Endodermal cell (in vitro differentiated cells): ENCODE measurements around the gene PRIMPOL. TPM values are rescaled to one million over a fixed set of nuclear protein-coding genes. Genes with fewer than 3 reads are reported as not detected.

ENCODE experiments used
- DNase-seq: peaks from one replicate; pipeline ENCODE4 v3.0.0-alpha.2; 2017
- H3K27ac ChIP-seq: 2 replicates; pipeline ENCODE4 v1.5.1; 2013; ENCODE audit warnings: mild to moderate bottlenecking, low read depth, low read length, moderate library complexity
- H3K27me3 ChIP-seq: 2 replicates; pipeline ENCODE4 v1.6.1; 2013; ENCODE audit warnings: mild to moderate bottlenecking, low read length, moderate library complexity; ENCODE audit not compliant: insufficient read depth, control insufficient read depth, poor library complexity, severe bottlenecking
- H3K36me3 ChIP-seq: 2 replicates; pipeline ENCODE4 v1.7.0; 2013; ENCODE audit warnings: mild to moderate bottlenecking, low read length, moderate library complexity; ENCODE audit not compliant: control insufficient read depth, insufficient read depth
- H3K4me1 ChIP-seq: one replicate; pipeline ENCODE4 v1.7.0; 2013; ENCODE audit warnings: low read length; ENCODE audit not compliant: control insufficient read depth, insufficient read depth
- H3K4me3 ChIP-seq: 2 replicates; pipeline ENCODE4 v1.5.1; 2013; ENCODE audit warnings: mild to moderate bottlenecking, low read length, moderate library complexity
- H3K9ac ChIP-seq: 2 replicates; pipeline ENCODE4 v1.6.1; 2013; ENCODE audit warnings: mild to moderate bottlenecking, low read length, moderate library complexity; ENCODE audit not compliant: poor library complexity, severe bottlenecking; ENCODE audit errors: extremely low read depth
- H3K9me3 ChIP-seq: 2 replicates; pipeline ENCODE4 v1.6.1; 2013; ENCODE audit warnings: mild to moderate bottlenecking, low read length, moderate library complexity; ENCODE audit not compliant: control insufficient read depth
- H3K27ac Mint-ChIP-seq: 2 replicates; pipeline ENCODE4 v1.8.0; 2020; ENCODE audit warnings: mixed read lengths
- H3K27me3 Mint-ChIP-seq: 2 replicates; pipeline ENCODE4 v1.8.0; 2021; ENCODE audit warnings: mild to moderate bottlenecking, mixed read lengths; ENCODE audit not compliant: insufficient read depth
- H3K36me3 Mint-ChIP-seq: 2 replicates; pipeline ENCODE4 v1.8.0; 2020; ENCODE audit warnings: low read depth, mixed read lengths
- H3K4me1 Mint-ChIP-seq: 2 replicates; pipeline ENCODE4 v1.8.0; 2020; ENCODE audit warnings: mixed read lengths
- H3K4me3 Mint-ChIP-seq: 2 replicates; pipeline ENCODE4 v1.8.0; 2020; ENCODE audit warnings: mild to moderate bottlenecking, moderate library complexity, mixed read lengths
- H3K9me3 Mint-ChIP-seq: 2 replicates; pipeline ENCODE4 v1.8.0; 2020; ENCODE audit warnings: mild to moderate bottlenecking, mixed read lengths
- CTCF ChIP-seq: fragments of 200-600 bp; sonication (generic); conservative IDR thresholded peaks from 2 replicates; pipeline ENCODE4 v1.5.0; 2021; ENCODE audit warnings: antibody characterized with exemption, mild to moderate bottlenecking
- WGBS, 2 experiments: methylation state at CpG; one replicate each; pipeline versions ENCODE4 v1.1.5 to v1.1.7; 2013; ENCODE audit warnings: missing lambda C conversion rate in 2 of 2, mixed read lengths in 1 of 2; ENCODE audit not compliant: insufficient coverage in 1 of 2, insufficient read length in 1 of 2; 5-methylcytosine and 5-hydroxymethylcytosine counted together
- total RNA-seq, 2 donors: library from RNA; stranded (reverse); fragmentation: NEBNext Ultra II Directional in 1 of 2; extraction: Animal tissue kit (Norgen Biotek cat#: 25700) in 1 of 2; gene quantifications; 2 replicates in 1 of 2; 3 replicates in 1 of 2; pipeline ENCODE4 v1.2.1, GENCODE V29; 2021

Gene PRIMPOL
- total RNA-seq, 2 donors from 2014 or later = 10.1 to 12.0 TPM

GRCh38 chr4:184669251-184669650, 19.7 kb downstream of the PRIMPOL start:
- no peaks in the 10 kb centered on the region for H3K4me1 ChIP-seq
- H3K27ac Mint-ChIP-seq = no peak overlapping the region
- H3K9ac ChIP-seq = no peak overlapping the region
- H3K27ac ChIP-seq = no peak overlapping the region
- no peak for TF ChIP-seq CTCF
- DNase-seq = no peak
- H3K4me1 Mint-ChIP-seq = peaks cover 4% of the 10 kb centered on the region
- H3K27me3 Mint-ChIP-seq = no peaks in the 10 kb centered on the region
- no peaks in the 10 kb centered on the region for H3K9me3 Mint-ChIP-seq
- H3K9me3 ChIP-seq = no peaks in the 10 kb centered on the region
- H3K4me3 Mint-ChIP-seq = no peak overlapping the region
- no peak overlapping the region for H3K4me3 ChIP-seq
- H3K36me3 ChIP-seq = peaks cover 7% of the 10 kb centered on the region
- H3K36me3 Mint-ChIP-seq = peaks cover 36% of the 10 kb centered on the region
- H3K27me3 ChIP-seq = no peaks in the 10 kb centered on the region
- 87 to 96% methylated on average over 5 to 7 of the region's 7 CpGs for WGBS, 2 experiments

GRCh38 chr4:184671101-184671500, 21.6 kb downstream of the PRIMPOL start:
- Mint-ChIP-seq H3K36me3 (peaks cover 40% of the 10 kb centered on the region), H3K4me3 (no peak overlapping the region), H3K4me1 (peaks cover 4% of the 10 kb centered on the region), H3K27me3 (no peaks in the 10 kb centered on the region), H3K9me3 (no peaks in the 10 kb centered on the region), H3K27ac (no peak overlapping the region)
- H3K9me3 ChIP-seq = no peaks in the 10 kb centered on the region
- H3K4me3 ChIP-seq = no peak overlapping the region
- H3K4me1 ChIP-seq = no peaks in the 10 kb centered on the region
- no peak overlapping the region for H3K9ac ChIP-seq
- H3K27me3 ChIP-seq = no peaks in the 10 kb centered on the region
- H3K36me3 ChIP-seq = peaks cover 11% of the 10 kb centered on the region
- H3K27ac ChIP-seq = no peak overlapping the region
- TF ChIP-seq CTCF = no peak
- 91 to 94% methylated on average over 3 to 9 of the region's 9 CpGs for WGBS, 2 experiments
- DNase-seq = no peak

GRCh38 chr4:184672741-184673140, 23.2 kb downstream of the PRIMPOL start:
- no peaks in the 10 kb centered on the region for H3K27me3 ChIP-seq
- no peaks in the 10 kb centered on the region for H3K27me3 Mint-ChIP-seq
- H3K4me3 ChIP-seq = no peak overlapping the region
- no peaks in the 10 kb centered on the region for H3K9me3 Mint-ChIP-seq
- DNase-seq = no peak
- H3K4me3 Mint-ChIP-seq = no peak overlapping the region
- H3K36me3 Mint-ChIP-seq = peaks cover 33% of the 10 kb centered on the region
- 95 to 99% methylated on average over 5 to 6 of the region's 6 CpGs for whole genome bisulfite sequencing, 2 experiments
- peaks cover 11% of the 10 kb centered on the region for H3K36me3 ChIP-seq
- no peaks in the 10 kb centered on the region for H3K9me3 ChIP-seq
- no peak for TF ChIP-seq CTCF
- H3K27ac Mint-ChIP-seq = no peak overlapping the region
- no peak overlapping the region for H3K9ac ChIP-seq
- H3K27ac ChIP-seq = no peak overlapping the region
- H3K4me1 Mint-ChIP-seq = peaks cover 4% of the 10 kb centered on the region
- no peaks in the 10 kb centered on the region for H3K4me1 ChIP-seq
